GM12878 (cell line): Measurements from ENCODE around the gene MGAT1.

Experiments
- CTCF ChIP-seq, 3 experiments: IDR thresholded peaks in 2 of 3; conservative IDR thresholded peaks in 1 of 3; 2 replicates each; pipeline ENCODE4 v1.5.1; 2011; ENCODE audit warnings: low read depth in 3 of 3, low read length in 3 of 3, mild to moderate bottlenecking in 3 of 3, control low read depth in 2 of 3, moderate library complexity in 2 of 3, inconsistent platforms in 1 of 3, mixed read lengths in 1 of 3; ENCODE audit not compliant: control insufficient read depth in 2 of 3, insufficient read depth in 1 of 3; ENCODE audit errors: extremely low read depth in 1 of 3
- EP300 ChIP-seq, 2 experiments: fragments of 150-350 bp in 1 of 2; IDR thresholded peaks; 2 replicates each; pipeline ENCODE4 v1.6.1; 2011 to 2012; ENCODE audit warnings: low read depth in 2 of 2, low read length in 2 of 2, borderline replicate concordance in 1 of 2, improper control_type of control experiment in 1 of 2, inconsistent platforms in 1 of 2; ENCODE audit not compliant: control insufficient read depth in 1 of 2
- EZH2 ChIP-seq: IDR thresholded peaks from 2 replicates; pipeline ENCODE4 v1.6.1; 2012; ENCODE audit warnings: low read depth, mild to moderate bottlenecking, control low read depth, inconsistent platforms, low read length, borderline replicate concordance; ENCODE audit not compliant: control insufficient read depth
- NR2C2 ChIP-seq: IDR thresholded peaks from 2 replicates; pipeline ENCODE4 v1.6.1; 2011; ENCODE audit warnings: borderline replicate concordance, low read depth; ENCODE audit not compliant: control insufficient read depth, insufficient read length
- ZZZ3 ChIP-seq: IDR thresholded peaks from 2 replicates; pipeline ENCODE4 v1.6.1; 2011; ENCODE audit warnings: low read depth; ENCODE audit not compliant: control insufficient read depth, insufficient read length
- TF ChIP-seq, protein P1 (sequence below): IDR thresholded peaks from 2 replicates; pipeline ENCODE4 v1.6.1; 2012; ENCODE audit warnings: low read depth, low read length, improper control_type of control experiment

DNA sequence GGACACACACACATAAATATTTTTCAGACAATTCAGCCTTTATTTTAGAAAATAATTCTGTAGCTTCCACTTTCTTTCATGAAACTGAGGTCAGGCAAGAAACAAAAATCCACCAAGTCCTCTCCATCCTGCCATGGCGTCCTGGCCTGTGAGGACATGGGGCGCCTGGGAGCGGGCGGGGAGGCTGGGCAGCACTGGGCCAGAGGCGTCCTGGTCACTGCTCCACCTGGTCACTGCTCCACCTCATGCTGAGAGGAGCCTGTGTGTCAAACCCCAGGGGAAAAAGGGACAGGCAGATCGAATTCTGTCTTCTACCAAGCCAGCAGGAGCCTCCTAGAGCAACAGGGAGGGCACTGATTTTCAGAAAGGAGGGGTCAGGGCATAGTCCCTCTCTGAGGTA, 12.1 kb downstream of the MGAT1 start:
- TF ChIP-seq EZH2 (no peak), NR2C2 (no peak), EP300 (IDR thresholded peaks at IDR 0.05; ENCODE audit: borderline replicate concordance in 1 of 2, control insufficient read depth in 1 of 2, low read depth in 2 of 2, low read length in 2 of 2) (no peak), ZZZ3 (no peak), CTCF (IDR thresholded peaks at IDR 0.05 in 2 of 3, conservative IDR thresholded peaks at IDR 0.05 in 1 of 3; ENCODE audit: control insufficient read depth in 2 of 3, extremely low read depth in 1 of 3, insufficient read depth in 1 of 3, low read depth in 3 of 3, low read length in 3 of 3) (no peak)
- TF ChIP-seq, protein P1, sequence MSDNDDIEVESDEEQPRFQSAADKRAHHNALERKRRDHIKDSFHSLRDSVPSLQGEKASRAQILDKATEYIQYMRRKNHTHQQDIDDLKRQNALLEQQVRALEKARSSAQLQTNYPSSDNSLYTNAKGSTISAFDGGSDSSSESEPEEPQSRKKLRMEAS = no peak
